ENCODE results near the gene NME9.

DNA sequence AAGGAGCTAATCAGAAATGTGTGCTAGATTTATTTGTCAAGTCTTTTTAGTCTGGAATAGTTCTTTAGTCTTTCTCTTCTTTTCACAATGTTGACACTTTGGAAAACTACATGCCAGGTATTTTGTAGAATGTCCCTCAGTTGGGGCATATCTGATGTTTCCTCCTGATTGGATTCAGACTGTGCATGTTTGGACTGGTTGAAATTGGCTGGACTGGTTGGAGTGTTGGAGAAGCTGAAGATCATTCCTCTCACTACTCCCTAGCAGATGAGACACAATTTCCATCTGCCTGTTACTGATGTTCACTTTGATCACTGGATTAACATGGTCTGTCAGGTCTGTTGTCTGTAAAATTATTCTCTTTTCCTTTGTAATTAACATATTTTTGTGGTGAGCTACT lies 3.7 kb downstream of the NME9 start:
- TF ChIP-seq ZBTB17 (tag by site-specific recombination; IDR thresholded peaks at IDR 0.05), result no peak
- TF ChIP-seq, protein P1, sequence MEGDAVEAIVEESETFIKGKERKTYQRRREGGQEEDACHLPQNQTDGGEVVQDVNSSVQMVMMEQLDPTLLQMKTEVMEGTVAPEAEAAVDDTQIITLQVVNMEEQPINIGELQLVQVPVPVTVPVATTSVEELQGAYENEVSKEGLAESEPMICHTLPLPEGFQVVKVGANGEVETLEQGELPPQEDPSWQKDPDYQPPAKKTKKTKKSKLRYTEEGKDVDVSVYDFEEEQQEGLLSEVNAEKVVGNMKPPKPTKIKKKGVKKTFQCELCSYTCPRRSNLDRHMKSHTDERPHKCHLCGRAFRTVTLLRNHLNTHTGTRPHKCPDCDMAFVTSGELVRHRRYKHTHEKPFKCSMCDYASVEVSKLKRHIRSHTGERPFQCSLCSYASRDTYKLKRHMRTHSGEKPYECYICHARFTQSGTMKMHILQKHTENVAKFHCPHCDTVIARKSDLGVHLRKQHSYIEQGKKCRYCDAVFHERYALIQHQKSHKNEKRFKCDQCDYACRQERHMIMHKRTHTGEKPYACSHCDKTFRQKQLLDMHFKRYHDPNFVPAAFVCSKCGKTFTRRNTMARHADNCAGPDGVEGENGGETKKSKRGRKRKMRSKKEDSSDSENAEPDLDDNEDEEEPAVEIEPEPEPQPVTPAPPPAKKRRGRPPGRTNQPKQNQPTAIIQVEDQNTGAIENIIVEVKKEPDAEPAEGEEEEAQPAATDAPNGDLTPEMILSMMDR (tag by site-specific recombination; IDR thresholded peaks at IDR 0.05), result no peak
- TF ChIP-seq ZNF473 (tag by site-specific recombination; IDR thresholded peaks at IDR 0.05), result no peak
- TF ChIP-seq, protein P2, sequence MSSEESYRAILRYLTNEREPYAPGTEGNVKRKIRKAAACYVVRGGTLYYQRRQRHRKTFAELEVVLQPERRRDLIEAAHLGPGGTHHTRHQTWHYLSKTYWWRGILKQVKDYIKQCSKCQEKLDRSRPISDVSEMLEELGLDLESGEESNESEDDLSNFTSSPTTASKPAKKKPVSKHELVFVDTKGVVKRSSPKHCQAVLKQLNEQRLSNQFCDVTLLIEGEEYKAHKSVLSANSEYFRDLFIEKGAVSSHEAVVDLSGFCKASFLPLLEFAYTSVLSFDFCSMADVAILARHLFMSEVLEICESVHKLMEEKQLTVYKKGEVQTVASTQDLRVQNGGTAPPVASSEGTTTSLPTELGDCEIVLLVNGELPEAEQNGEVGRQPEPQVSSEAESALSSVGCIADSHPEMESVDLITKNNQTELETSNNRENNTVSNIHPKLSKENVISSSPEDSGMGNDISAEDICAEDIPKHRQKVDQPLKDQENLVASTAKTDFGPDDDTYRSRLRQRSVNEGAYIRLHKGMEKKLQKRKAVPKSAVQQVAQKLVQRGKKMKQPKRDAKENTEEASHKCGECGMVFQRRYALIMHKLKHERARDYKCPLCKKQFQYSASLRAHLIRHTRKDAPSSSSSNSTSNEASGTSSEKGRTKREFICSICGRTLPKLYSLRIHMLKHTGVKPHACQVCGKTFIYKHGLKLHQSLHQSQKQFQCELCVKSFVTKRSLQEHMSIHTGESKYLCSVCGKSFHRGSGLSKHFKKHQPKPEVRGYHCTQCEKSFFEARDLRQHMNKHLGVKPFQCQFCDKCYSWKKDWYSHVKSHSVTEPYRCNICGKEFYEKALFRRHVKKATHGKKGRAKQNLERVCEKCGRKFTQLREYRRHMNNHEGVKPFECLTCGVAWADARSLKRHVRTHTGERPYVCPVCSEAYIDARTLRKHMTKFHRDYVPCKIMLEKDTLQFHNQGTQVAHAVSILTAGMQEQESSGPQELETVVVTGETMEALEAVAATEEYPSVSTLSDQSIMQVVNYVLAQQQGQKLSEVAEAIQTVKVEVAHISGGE (tag by site-specific recombination; conservative IDR thresholded peaks at IDR 0.05; ENCODE audit: low read depth), result no peak
- TF ChIP-seq, protein P3, sequence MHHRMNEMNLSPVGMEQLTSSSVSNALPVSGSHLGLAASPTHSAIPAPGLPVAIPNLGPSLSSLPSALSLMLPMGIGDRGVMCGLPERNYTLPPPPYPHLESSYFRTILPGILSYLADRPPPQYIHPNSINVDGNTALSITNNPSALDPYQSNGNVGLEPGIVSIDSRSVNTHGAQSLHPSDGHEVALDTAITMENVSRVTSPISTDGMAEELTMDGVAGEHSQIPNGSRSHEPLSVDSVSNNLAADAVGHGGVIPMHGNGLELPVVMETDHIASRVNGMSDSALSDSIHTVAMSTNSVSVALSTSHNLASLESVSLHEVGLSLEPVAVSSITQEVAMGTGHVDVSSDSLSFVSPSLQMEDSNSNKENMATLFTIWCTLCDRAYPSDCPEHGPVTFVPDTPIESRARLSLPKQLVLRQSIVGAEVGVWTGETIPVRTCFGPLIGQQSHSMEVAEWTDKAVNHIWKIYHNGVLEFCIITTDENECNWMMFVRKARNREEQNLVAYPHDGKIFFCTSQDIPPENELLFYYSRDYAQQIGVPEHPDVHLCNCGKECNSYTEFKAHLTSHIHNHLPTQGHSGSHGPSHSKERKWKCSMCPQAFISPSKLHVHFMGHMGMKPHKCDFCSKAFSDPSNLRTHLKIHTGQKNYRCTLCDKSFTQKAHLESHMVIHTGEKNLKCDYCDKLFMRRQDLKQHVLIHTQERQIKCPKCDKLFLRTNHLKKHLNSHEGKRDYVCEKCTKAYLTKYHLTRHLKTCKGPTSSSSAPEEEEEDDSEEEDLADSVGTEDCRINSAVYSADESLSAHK (tag by site-specific recombination; IDR thresholded peaks at IDR 0.05), result no peak
- TF ChIP-seq ZNF146 (tag by site-specific recombination; IDR thresholded peaks at IDR 0.05), result no peak
- TF ChIP-seq ZNF10 (tag by site-specific recombination; IDR thresholded peaks at IDR 0.05), result no peak
- TF ChIP-seq, protein P4, sequence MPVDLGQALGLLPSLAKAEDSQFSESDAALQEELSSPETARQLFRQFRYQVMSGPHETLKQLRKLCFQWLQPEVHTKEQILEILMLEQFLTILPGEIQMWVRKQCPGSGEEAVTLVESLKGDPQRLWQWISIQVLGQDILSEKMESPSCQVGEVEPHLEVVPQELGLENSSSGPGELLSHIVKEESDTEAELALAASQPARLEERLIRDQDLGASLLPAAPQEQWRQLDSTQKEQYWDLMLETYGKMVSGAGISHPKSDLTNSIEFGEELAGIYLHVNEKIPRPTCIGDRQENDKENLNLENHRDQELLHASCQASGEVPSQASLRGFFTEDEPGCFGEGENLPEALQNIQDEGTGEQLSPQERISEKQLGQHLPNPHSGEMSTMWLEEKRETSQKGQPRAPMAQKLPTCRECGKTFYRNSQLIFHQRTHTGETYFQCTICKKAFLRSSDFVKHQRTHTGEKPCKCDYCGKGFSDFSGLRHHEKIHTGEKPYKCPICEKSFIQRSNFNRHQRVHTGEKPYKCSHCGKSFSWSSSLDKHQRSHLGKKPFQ (tag by site-specific recombination; IDR thresholded peaks at IDR 0.05), result no peak
- no peak for TF ChIP-seq ZNF114 (tag by site-specific recombination; IDR thresholded peaks at IDR 0.05)
- no peak for TF ChIP-seq ZNF140 (tag by site-specific recombination; IDR thresholded peaks at IDR 0.05)
- TF ChIP-seq ZNF830 (tag by site-specific recombination; IDR thresholded peaks at IDR 0.05; ENCODE audit: low read depth), result no peak
